GM18526 (cell line): ENCODE data around the gene CYP2U1.

Experiments used
- POLR2A ChIP-seq: IDR thresholded peaks from 3 replicates; pipeline ENCODE4 v1.6.1; 2011; ENCODE audit not compliant: insufficient read length; ENCODE audit errors: extremely low read depth

Gene CYP2U1

GRCh38 chr4:107966903-107967302, 35.6 kb downstream of the CYP2U1 start:
- TF ChIP-seq POLR2A: no peak

GRCh38 chr4:107970063-107970798, 38.9 kb downstream of the CYP2U1 start:
- TF ChIP-seq POLR2A: no peak

- TF ChIP-seq POLR2A: no peak
Observed at GRCh38 chr4:107972605-107973004, 41.3 kb downstream of the CYP2U1 start.

GRCh38 chr4:107974523-107974922, 43.2 kb downstream of the CYP2U1 start:
- TF ChIP-seq POLR2A: no peak

GRCh38 chr4:107977482-107977881, 46.1 kb downstream of the CYP2U1 start:
- TF ChIP-seq POLR2A: no peak

- TF ChIP-seq POLR2A: no peak
Observed at GRCh38 chr4:107977966-107978705, 46.8 kb downstream of the CYP2U1 start.

- no peak for TF ChIP-seq POLR2A
Observed at GRCh38 chr4:107978716-107979451, 47.5 kb downstream of the CYP2U1 start.

- no peak for TF ChIP-seq POLR2A
Observed at GRCh38 chr4:107987916-107988762, 56.8 kb downstream of the CYP2U1 start.

- TF ChIP-seq POLR2A: no peak
Observed at GRCh38 chr4:107988763-107989035, 57.4 kb downstream of the CYP2U1 start.

GRCh38 chr4:107989162-107989536, 57.8 kb downstream of the CYP2U1 start:
- TF ChIP-seq POLR2A: no peak

GRCh38 chr4:107989537-107990386, 58.4 kb downstream of the CYP2U1 start, which contains the start of gene HADH:
HADH (plus strand) TSS chr4:107989889; CDS start chr4:107989933, 44 bp downstream.
- TF ChIP-seq POLR2A: peak; percentile 78

GRCh38 chr4:107991945-107992630, 60.7 kb downstream of the CYP2U1 start:
- TF ChIP-seq POLR2A: no peak

- no peak for TF ChIP-seq POLR2A
Observed at GRCh38 chr4:107993969-107994368, 62.6 kb downstream of the CYP2U1 start.

GRCh38 chr4:107994894-107995293, 63.5 kb downstream of the CYP2U1 start:
- no peak for TF ChIP-seq POLR2A
